Trophoblast cell (in vitro differentiated cells and primary cell): Measurements from ENCODE around the gene LVRN.
A peak's percentile ranks its signal among the peaks of the same experiment; 100 is the strongest.

Source experiments
- DNase-seq, 2 donors: peaks; one replicate each; pipeline ENCODE4 v3.0.0-alpha.2; 2016
- H2AFZ ChIP-seq: 2 replicates; pipeline ENCODE4 v1.6.1; 2013; ENCODE audit warnings: low read length, moderate library complexity, mild to moderate bottlenecking; ENCODE audit not compliant: insufficient read depth, poor library complexity
- H2AK5ac ChIP-seq: 2 replicates; pipeline ENCODE4 v1.6.1; 2013; ENCODE audit warnings: mild to moderate bottlenecking, low read length
- H2BK120ac ChIP-seq: 2 replicates; pipeline ENCODE4 v1.6.1; 2013; ENCODE audit warnings: low read length, mild to moderate bottlenecking, moderate library complexity; ENCODE audit not compliant: insufficient read depth, poor library complexity
- H2BK12ac ChIP-seq: 2 replicates; pipeline ENCODE4 v1.6.1; 2013; ENCODE audit warnings: mild to moderate bottlenecking, low read length, moderate library complexity
- H2BK5ac ChIP-seq: 2 replicates; pipeline ENCODE4 v1.6.1; 2013; ENCODE audit warnings: low read length, low read depth, moderate library complexity, mild to moderate bottlenecking; ENCODE audit not compliant: poor library complexity
- H3K14ac ChIP-seq: 2 replicates; pipeline ENCODE4 v1.6.1; 2013; ENCODE audit warnings: mild to moderate bottlenecking, low read length
- H3K18ac ChIP-seq: 2 replicates; pipeline ENCODE4 v1.6.1; 2013; ENCODE audit warnings: mild to moderate bottlenecking, low read length
- H3K23ac ChIP-seq: 2 replicates; pipeline ENCODE4 v1.6.1; 2013; ENCODE audit warnings: low read length
- H3K27ac ChIP-seq: 2 replicates; pipeline ENCODE4 v1.5.1; 2013; ENCODE audit warnings: low read depth, mild to moderate bottlenecking, inconsistent platforms, low read length, moderate library complexity
- H3K27me3 ChIP-seq: 2 replicates; pipeline ENCODE4 v1.6.1; 2013; ENCODE audit warnings: inconsistent platforms, mild to moderate bottlenecking, low read length, moderate library complexity; ENCODE audit not compliant: insufficient read depth
- H3K36me3 ChIP-seq, 2 experiments: 1 replicate in 1 of 2; 2 replicates in 1 of 2; pipeline ENCODE4 v1.6.1; 2013; ENCODE audit warnings: low read length in 2 of 2, mild to moderate bottlenecking in 2 of 2, moderate library complexity in 1 of 2; ENCODE audit not compliant: insufficient read depth in 2 of 2, control insufficient read depth in 1 of 2
- H3K4ac ChIP-seq: 2 replicates; pipeline ENCODE4 v1.6.1; 2013; ENCODE audit warnings: low read depth, mild to moderate bottlenecking, low read length, moderate library complexity
- H3K4me1 ChIP-seq, 2 experiments: 1 replicate in 1 of 2; 2 replicates in 1 of 2; pipeline ENCODE4 v1.6.1; 2013; ENCODE audit warnings: low read length in 2 of 2, mild to moderate bottlenecking in 2 of 2, moderate library complexity in 1 of 2; ENCODE audit not compliant: insufficient read depth in 2 of 2, control insufficient read depth in 1 of 2
- H3K4me2 ChIP-seq: 2 replicates; pipeline ENCODE4 v1.6.1; 2013; ENCODE audit warnings: inconsistent platforms, mild to moderate bottlenecking, low read length, moderate library complexity
- H3K4me3 ChIP-seq: 2 replicates; pipeline ENCODE4 v1.5.1; 2013; ENCODE audit warnings: mild to moderate bottlenecking, low read depth, low read length, inconsistent platforms
- H3K79me1 ChIP-seq: one replicate; pipeline ENCODE4 v1.6.1; 2013; ENCODE audit warnings: low read length
- H3K79me2 ChIP-seq: 2 replicates; pipeline ENCODE4 v1.6.1; 2013; ENCODE audit warnings: low read length, mild to moderate bottlenecking; ENCODE audit not compliant: control insufficient read depth, insufficient read depth, poor library complexity
- H3K9ac ChIP-seq: 2 replicates; pipeline ENCODE4 v1.6.1; 2013; ENCODE audit warnings: mild to moderate bottlenecking, low read length
- H3K9me3 ChIP-seq: 2 replicates; pipeline ENCODE4 v1.6.1; 2013; ENCODE audit warnings: low read depth, mild to moderate bottlenecking, control low read depth, inconsistent platforms, low read length; ENCODE audit not compliant: insufficient read depth
- H4K12ac ChIP-seq: 2 replicates; pipeline ENCODE4 v1.6.1; 2013; ENCODE audit warnings: low read depth, mild to moderate bottlenecking, low read length, moderate library complexity
- H4K8ac ChIP-seq: 2 replicates; pipeline ENCODE4 v1.6.1; 2013; ENCODE audit warnings: low read depth, mild to moderate bottlenecking, low read length, moderate library complexity
- H4K91ac ChIP-seq: one replicate; pipeline ENCODE4 v1.6.1; 2013; ENCODE audit warnings: low read depth, mild to moderate bottlenecking, low read length, moderate library complexity
- WGBS: extraction: QIAGEN DNeasy Blood & Tissue Kit; methylation state at CpG from one replicate; pipeline ENCODE4 v1.1.7; 2013; ENCODE audit warnings: missing lambda C conversion rate; ENCODE audit not compliant: insufficient read length, insufficient coverage; ENCODE audit errors: extremely low coverage; 5-methylcytosine and 5-hydroxymethylcytosine counted together

Gene LVRN

DNA sequence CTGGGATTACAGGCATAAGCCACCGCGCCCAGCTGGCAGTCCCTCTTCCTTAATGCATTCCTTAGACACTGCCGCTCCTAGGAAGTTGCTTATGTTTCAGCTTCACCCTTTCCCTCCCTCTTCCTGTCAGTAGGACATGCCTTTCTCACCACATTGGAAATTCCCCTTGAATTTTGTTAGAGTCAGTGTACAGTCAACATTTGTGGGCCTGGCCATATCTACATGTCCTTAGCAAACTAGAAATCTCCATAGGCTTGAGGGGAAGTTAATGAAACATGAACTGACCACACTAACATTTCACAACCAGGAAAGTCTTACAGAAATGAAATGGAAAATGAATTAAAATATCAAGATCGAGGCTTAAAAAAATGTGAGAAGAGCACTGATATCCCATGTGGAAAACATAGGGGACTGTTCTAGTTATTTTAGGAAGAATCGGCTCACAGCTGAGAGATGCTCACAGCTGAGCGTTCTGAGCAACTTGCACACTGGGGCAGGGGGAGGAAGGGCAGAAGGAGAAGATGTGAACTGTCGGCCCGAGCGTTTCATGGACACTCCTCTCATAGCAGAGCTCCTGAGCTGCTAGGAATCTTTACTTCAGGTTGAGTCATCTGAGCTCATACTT, 21.1 kb upstream of the LVRN start:
- no peaks in the 10 kb centered on the region for H3K27me3 ChIP-seq
- no peaks in the 10 kb centered on the region for H3K79me2 ChIP-seq
- no peak overlapping the region for H3K18ac ChIP-seq
- H3K14ac ChIP-seq = no peak overlapping the region
- no peak overlapping the region for H3K27ac ChIP-seq
- no peak overlapping the region for H3K4ac ChIP-seq
- no peak overlapping the region for H3K23ac ChIP-seq
- no peak overlapping the region for H2AFZ ChIP-seq
- no peak overlapping the region for H3K4me2 ChIP-seq
- H3K4me3 ChIP-seq = no peak overlapping the region
- H2BK120ac ChIP-seq = no peak overlapping the region
- no peak overlapping the region for H2BK5ac ChIP-seq
- no peak overlapping the region for H4K91ac ChIP-seq
- H3K4me1 ChIP-seq = no peaks in the 10 kb centered on the region
- peak; percentile 82 to 93 for DNase-seq
- H3K9ac ChIP-seq = no peak overlapping the region
- H4K8ac ChIP-seq = no peak overlapping the region
- H3K9me3 ChIP-seq = no peaks in the 10 kb centered on the region
- no peaks in the 10 kb centered on the region for H3K36me3 ChIP-seq
- no peak overlapping the region for H4K12ac ChIP-seq
- H2BK12ac ChIP-seq = no peak overlapping the region
- WGBS = no CpG with 5 or more reads among the region's 9 CpGs
- no peak overlapping the region for H2AK5ac ChIP-seq
- no peaks in the 10 kb centered on the region for H3K79me1 ChIP-seq

GRCh38 chr5:115944501-115944900, 17.8 kb upstream of the LVRN start:
- Histone ChIP-seq H3K18ac (no peak overlapping the region), H4K91ac (no peak overlapping the region), H3K4me1 (no peaks in the 10 kb centered on the region), H2BK12ac (no peak overlapping the region), H3K27me3 (no peaks in the 10 kb centered on the region), H3K79me2 (no peaks in the 10 kb centered on the region), H4K12ac (no peak overlapping the region), H2BK5ac (no peak overlapping the region), H2BK120ac (no peak overlapping the region), H3K9ac (peak overlapping the region; percentile 18), H3K79me1 (no peaks in the 10 kb centered on the region), H3K23ac (no peak overlapping the region), H3K9me3 (no peaks in the 10 kb centered on the region), H3K36me3 (no peaks in the 10 kb centered on the region), H3K14ac (no peak overlapping the region), H2AFZ (no peak overlapping the region), H4K8ac (no peak overlapping the region), H3K27ac (no peak overlapping the region), H3K4me2 (no peak overlapping the region), H3K4ac (no peak overlapping the region), H2AK5ac (no peak overlapping the region), H3K4me3 (no peak overlapping the region)
- WGBS = no CpG with 5 or more reads among the region's 3 CpGs
- DNase-seq = no peak

DNA sequence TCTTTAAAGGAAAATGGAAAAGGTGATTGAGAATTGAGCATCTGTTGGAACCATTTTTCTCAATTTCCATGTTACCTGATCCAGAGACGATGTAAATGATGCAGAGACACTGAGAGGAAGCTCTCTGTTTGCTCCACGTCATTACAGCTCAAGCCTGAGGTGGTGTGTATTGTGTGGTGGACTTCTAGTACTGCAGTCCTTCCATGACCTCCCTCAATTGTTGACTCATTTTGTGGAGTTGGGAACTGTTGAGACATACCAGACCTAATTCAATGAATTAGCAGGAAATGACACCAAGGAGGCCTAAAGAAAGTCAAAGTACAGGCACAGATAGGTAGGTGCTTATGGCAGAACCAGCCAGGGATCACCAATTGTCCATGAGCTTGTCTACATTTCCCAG, 15.6 kb upstream of the LVRN start:
- Histone ChIP-seq H2AK5ac (no peak overlapping the region), H3K4me2 (no peak overlapping the region), H3K79me2 (no peaks in the 10 kb centered on the region), H3K27me3 (no peaks in the 10 kb centered on the region), H4K91ac (no peak overlapping the region), H2BK120ac (no peak overlapping the region), H3K4me1 (no peaks in the 10 kb centered on the region), H2BK12ac (no peak overlapping the region), H3K27ac (no peak overlapping the region), H3K4ac (no peak overlapping the region), H3K9ac (no peak overlapping the region), H4K8ac (no peak overlapping the region), H3K18ac (no peak overlapping the region), H3K36me3 (no peaks in the 10 kb centered on the region), H3K4me3 (no peak overlapping the region), H3K9me3 (no peaks in the 10 kb centered on the region), H3K79me1 (no peaks in the 10 kb centered on the region), H2BK5ac (no peak overlapping the region), H4K12ac (no peak overlapping the region), H3K14ac (no peak overlapping the region), H3K23ac (no peak overlapping the region), H2AFZ (no peak overlapping the region)
- no CpG with 5 or more reads among the region's 2 CpGs for WGBS
- DNase-seq = no peak

- H4K8ac ChIP-seq = no peak overlapping the region
- H2BK12ac ChIP-seq = no peak overlapping the region
- no peaks in the 10 kb centered on the region for H3K9me3 ChIP-seq
- no peak overlapping the region for H2BK5ac ChIP-seq
- H3K79me2 ChIP-seq = no peaks in the 10 kb centered on the region
- H3K4me2 ChIP-seq = no peak overlapping the region
- H3K27ac ChIP-seq = no peak overlapping the region
- no peaks in the 10 kb centered on the region for H3K79me1 ChIP-seq
- H3K36me3 ChIP-seq = no peaks in the 10 kb centered on the region
- no peak overlapping the region for H3K4me3 ChIP-seq
- H4K91ac ChIP-seq = no peak overlapping the region
- no CpG with 5 or more reads among the region's 2 CpGs for WGBS
- H3K4me1 ChIP-seq = no peaks in the 10 kb centered on the region
- no peak overlapping the region for H3K23ac ChIP-seq
- H2BK120ac ChIP-seq = no peak overlapping the region
- H2AK5ac ChIP-seq = no peak overlapping the region
- no peaks in the 10 kb centered on the region for H3K27me3 ChIP-seq
- H3K18ac ChIP-seq = no peak overlapping the region
- no peak for DNase-seq
- H4K12ac ChIP-seq = no peak overlapping the region
- H3K9ac ChIP-seq = no peak overlapping the region
- no peak overlapping the region for H3K14ac ChIP-seq
- no peak overlapping the region for H3K4ac ChIP-seq
- no peak overlapping the region for H2AFZ ChIP-seq
These were observed 15.0 kb upstream of the LVRN start for GRCh38 chr5:115947260-115947659.
